Cardiac muscle cell (in vitro differentiated cells and primary cell): ENCODE measurements around the gene FGF19. TPM values are rescaled to one million over a fixed set of nuclear protein-coding genes. Genes with fewer than 3 reads are reported as not detected.
"Not testable (repeated sequence)": the region's sequence is repeated elsewhere in the genome, so short reads cannot be mapped to it uniquely, and the experiment has no call there.

Experiments used
- DNase-seq, 2 donors: peaks; one replicate each; pipeline versions ENCODE4 v3.0.0 to v3.0.0-alpha.2; 2010 to 2017; ENCODE audit warnings: low read depth in 1 of 2, low spot score in 1 of 2
- H3K27ac ChIP-seq: fragments of 200-600 bp; sonication (generic); 2 replicates; pipeline ENCODE4 v1.5.1; 2016
- H3K27me3 ChIP-seq: fragments of 200-600 bp; sonication (generic); 2 replicates; pipeline ENCODE4 v1.6.0; 2016; ENCODE audit warnings: control low read depth
- H3K36me3 ChIP-seq: fragments of 200-600 bp; sonication (generic); 2 replicates; pipeline ENCODE4 v1.5.1; 2016; ENCODE audit warnings: control low read depth
- H3K4me1 ChIP-seq: fragments of 200-600 bp; sonication (generic); 2 replicates; pipeline ENCODE4 v1.8.1; 2017; ENCODE audit warnings: low read depth, mild to moderate bottlenecking, mixed run types
- H3K4me3 ChIP-seq: fragments of 200-600 bp; sonication (generic); 2 replicates; pipeline ENCODE4 v1.5.1; 2016; ENCODE audit warnings: mild to moderate bottlenecking
- H3K9me3 ChIP-seq: fragments of 200-600 bp; sonication (generic); 2 replicates; pipeline ENCODE4 v1.5.1; 2017; ENCODE audit warnings: low read depth, mild to moderate bottlenecking, control low read depth
- CTCF ChIP-seq: IDR thresholded peaks from 2 replicates; pipeline ENCODE4 v1.5.1; 2012; ENCODE audit warnings: low read depth, mild to moderate bottlenecking, low read length
- polyA plus RNA-seq: library from polyadenylated mRNA; unstranded; fragments of >200 nt; fragmentation: Nextera tagmentation; extraction: Ambion mirVana; gene quantifications from 2 replicates; pipeline ENCODE4 v1.2.1, GENCODE V29; 2016
- total RNA-seq: library from RNA; depleted of rRNA; stranded (reverse); fragments of >200 nt; gene quantifications from 2 replicates; pipeline ENCODE4 v1.2.3, GENCODE V29; 2016

Gene FGF19
- total and polyA plus RNA-seq, 2 experiments from 2014 or later = not detected

- Histone ChIP-seq H3K4me1 (peaks cover 13% of the 10 kb centered on the region), H3K36me3 (no peaks in the 10 kb centered on the region), H3K4me3 (no peak overlapping the region), H3K9me3 (no peaks in the 10 kb centered on the region), H3K27me3 (peaks cover 19% of the 10 kb centered on the region), H3K27ac (no peak overlapping the region)
- no peak for DNase-seq
- TF ChIP-seq CTCF = no peak
Observed at GRCh38 chr11:69697861-69698260, 6.0 kb downstream of the FGF19 start.

GRCh38 chr11:69697469-69697843 lies 6.4 kb downstream of the FGF19 start:
- Histone ChIP-seq H3K4me1 (peaks cover 13% of the 10 kb centered on the region), H3K27ac (no peak overlapping the region), H3K27me3 (peaks cover 15% of the 10 kb centered on the region), H3K36me3 (no peaks in the 10 kb centered on the region), H3K9me3 (no peaks in the 10 kb centered on the region), H3K4me3 (no peak overlapping the region)
- no peak for DNase-seq
- TF ChIP-seq CTCF = no peak

GRCh38 chr11:69696749-69697468 lies 6.9 kb downstream of the FGF19 start:
- Histone ChIP-seq H3K36me3 (no peaks in the 10 kb centered on the region), H3K9me3 (no peaks in the 10 kb centered on the region), H3K4me1 (peaks cover 13% of the 10 kb centered on the region), H3K27ac (no peak overlapping the region), H3K4me3 (no peak overlapping the region), H3K27me3 (peaks cover 9% of the 10 kb centered on the region)
- peak in 1 of 2 donors; percentile 46 for DNase-seq
- no peak for TF ChIP-seq CTCF

GRCh38 chr11:69695995-69696394 lies 7.8 kb downstream of the FGF19 start:
- H3K4me3 ChIP-seq, H3K27ac ChIP-seq, H3K27me3 ChIP-seq, H3K36me3 ChIP-seq, DNase-seq, H3K9me3 ChIP-seq: not testable (repeated sequence)
- H3K4me1 ChIP-seq = peaks cover 13% of the 10 kb centered on the region

GRCh38 chr11:69695581-69695980 lies 8.2 kb downstream of the FGF19 start:
- H3K4me3 ChIP-seq = no peak overlapping the region
- peaks cover 9% of the 10 kb centered on the region for H3K4me1 ChIP-seq
- TF ChIP-seq CTCF = no peak
- no peak overlapping the region for H3K27ac ChIP-seq
- no peaks in the 10 kb centered on the region for H3K9me3 ChIP-seq
- no peaks in the 10 kb centered on the region for H3K36me3 ChIP-seq
- H3K27me3 ChIP-seq = no peaks in the 10 kb centered on the region
- no peak for DNase-seq

- no peak for TF ChIP-seq CTCF
- Histone ChIP-seq H3K9me3 (no peaks in the 10 kb centered on the region), H3K4me1 (peaks cover 4% of the 10 kb centered on the region), H3K36me3 (no peaks in the 10 kb centered on the region), H3K27ac (no peak overlapping the region), H3K27me3 (no peaks in the 10 kb centered on the region), H3K4me3 (no peak overlapping the region)
- DNase-seq = peak in 1 of 2 donors; percentile 48
Observed at GRCh38 chr11:69694781-69695180, 9.0 kb downstream of the FGF19 start.
